Stomach (tissue), 4 donors: ENCODE results near the gene SEC11A.

ENCODE experiments used
- CTCF ChIP-seq, 7 experiments: fragments of 450-650 bp in 4 of 7; fragments of 200-600 bp in 3 of 7; sonication (generic) in 3 of 7; IDR thresholded peaks; one replicate each; pipeline ENCODE4 v1.5.1; 2016 to 2019; ENCODE audit warnings: antibody characterized with exemption in 7 of 7, control low read depth in 2 of 7, mild to moderate bottlenecking in 1 of 7
- POLR2AphosphoS5 ChIP-seq, 3 donors: sonication (generic); formaldehyde crosslinking; IDR thresholded peaks; one replicate each; pipeline ENCODE4 v1.6.1; 2016; ENCODE audit warnings: antibody characterized with exemption in 3 of 3

- no peak for TF ChIP-seq POLR2AphosphoS5 (IDR thresholded peaks at IDR 0.05)
- no peak for TF ChIP-seq CTCF (IDR thresholded peaks at IDR 0.05)
Observed at GRCh38 chr15:84741121-84741520, 25.2 kb upstream of the SEC11A start.
